Measurements from ENCODE around the gene ZNF648. TPM values are rescaled to one million over a fixed set of nuclear protein-coding genes. Genes with fewer than 3 reads are reported as not detected.

The ZNF648 gene
- total RNA-seq, 1 donor from 2014 or later = not detected

DNA sequence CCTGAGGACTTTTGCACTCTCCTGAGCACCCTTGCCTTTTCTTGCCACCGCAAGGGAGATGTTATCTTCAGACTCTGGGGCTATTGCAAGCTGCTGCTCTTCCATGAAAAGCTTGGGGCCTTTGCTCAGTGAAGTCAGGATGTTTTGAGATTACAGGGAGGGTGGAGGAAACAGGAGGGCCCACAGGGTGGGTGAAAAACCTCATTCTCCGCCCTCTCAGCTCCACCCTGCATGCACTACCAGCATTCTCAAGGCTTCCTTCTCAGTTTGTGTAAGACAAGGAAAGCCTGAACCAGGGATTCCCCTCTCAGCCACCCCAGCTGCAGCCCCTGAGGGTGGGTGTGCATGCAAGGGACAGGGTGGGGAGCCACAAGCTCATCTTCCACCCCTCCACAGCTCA is 25.8 kb upstream of the ZNF648 start:
- Mint-ChIP-seq H3K27ac (peak overlapping the region; percentile 65), H3K4me3 (peak overlapping the region; percentile 26), H3K4me1 (ENCODE audit: low read depth) (peaks cover 58% of the 10 kb centered on the region)

DNA sequence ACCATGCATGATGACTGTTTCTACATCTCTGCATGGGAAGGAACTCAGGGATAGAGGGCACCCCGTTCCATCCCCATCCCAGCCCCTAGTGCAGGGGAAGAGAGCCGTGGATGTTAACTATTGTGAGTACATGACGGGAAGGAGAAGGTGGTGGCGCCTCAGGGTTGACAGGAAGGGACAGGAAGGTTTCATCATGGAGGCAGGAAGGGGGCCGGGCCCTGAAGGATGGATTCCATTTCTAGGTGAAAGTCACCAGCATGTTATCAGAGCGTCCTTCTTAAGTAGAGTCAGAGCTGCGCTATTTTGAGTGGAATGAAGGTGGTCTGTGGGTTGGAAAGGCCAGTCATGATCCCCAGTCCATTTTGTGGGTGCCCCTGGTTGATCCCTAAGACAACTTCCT is 25.1 kb upstream of the ZNF648 start:
- no peak for DNase-seq (ENCODE audit: low spot score)
- H3K27ac Mint-ChIP-seq = peak overlapping the region; percentile 66
- no peaks in the 10 kb centered on the region for H3K27me3 Mint-ChIP-seq (ENCODE audit: insufficient read depth)
- H3K4me1 Mint-ChIP-seq (ENCODE audit: low read depth) = peaks cover 58% of the 10 kb centered on the region
- peak overlapping the region; percentile 2 for H3K4me3 Mint-ChIP-seq
- no peaks in the 10 kb centered on the region for H3K36me3 Mint-ChIP-seq (ENCODE audit: low read depth)
- no peaks in the 10 kb centered on the region for H3K9me3 Mint-ChIP-seq
- intact Hi-C loops (cut with micrococcal nuclease) = loop anchor here (10.0 kb wide), 1 partner anchor 158 kb away; no protein-coding TSS in a partner anchor

More for the DNA sequence above, 25.8 kb upstream of the ZNF648 start:
- H3K27me3 Mint-ChIP-seq (ENCODE audit: insufficient read depth) = no peaks in the 10 kb centered on the region
- intact Hi-C loops (cut with micrococcal nuclease) = loop anchor here (10.0 kb wide), 1 partner anchor 157 kb away; no protein-coding TSS in a partner anchor
- DNase-seq (ENCODE audit: low spot score) = peak; percentile 34
- H3K36me3 Mint-ChIP-seq (ENCODE audit: low read depth) = no peaks in the 10 kb centered on the region
- no peaks in the 10 kb centered on the region for H3K9me3 Mint-ChIP-seq

DNA sequence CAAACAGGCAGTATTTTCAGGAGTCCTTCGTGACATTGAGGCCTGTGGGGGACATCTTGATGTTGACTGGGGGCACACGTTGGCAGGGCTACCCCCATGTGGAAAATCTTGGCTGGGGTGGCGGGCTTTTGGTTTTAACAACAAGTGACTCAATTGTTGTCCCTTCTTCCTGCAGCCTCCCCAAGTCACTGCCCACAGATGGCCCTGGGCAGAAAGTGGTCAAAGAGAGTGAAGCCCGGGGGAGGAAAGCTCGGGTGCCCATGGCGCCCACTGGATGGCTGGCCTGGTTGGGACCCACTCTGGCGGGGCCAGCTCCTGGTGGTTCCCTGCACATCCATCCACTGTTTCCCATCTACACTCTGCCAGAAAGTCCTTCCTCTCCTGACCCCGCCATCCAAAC is 24.6 kb upstream of the ZNF648 start:
- Mint-ChIP-seq H3K4me3 (peak overlapping the region; percentile 2), H3K27ac (peak overlapping the region; percentile 66), H3K27me3 (ENCODE audit: insufficient read depth) (no peaks in the 10 kb centered on the region), H3K36me3 (ENCODE audit: low read depth) (no peaks in the 10 kb centered on the region), H3K9me3 (no peaks in the 10 kb centered on the region), H3K4me1 (ENCODE audit: low read depth) (peaks cover 58% of the 10 kb centered on the region)
- intact Hi-C loops (cut with micrococcal nuclease) = loop anchor here (10.0 kb wide), 1 partner anchor 159 kb away; no protein-coding TSS in a partner anchor
- no peak for DNase-seq (ENCODE audit: low spot score)

DNA sequence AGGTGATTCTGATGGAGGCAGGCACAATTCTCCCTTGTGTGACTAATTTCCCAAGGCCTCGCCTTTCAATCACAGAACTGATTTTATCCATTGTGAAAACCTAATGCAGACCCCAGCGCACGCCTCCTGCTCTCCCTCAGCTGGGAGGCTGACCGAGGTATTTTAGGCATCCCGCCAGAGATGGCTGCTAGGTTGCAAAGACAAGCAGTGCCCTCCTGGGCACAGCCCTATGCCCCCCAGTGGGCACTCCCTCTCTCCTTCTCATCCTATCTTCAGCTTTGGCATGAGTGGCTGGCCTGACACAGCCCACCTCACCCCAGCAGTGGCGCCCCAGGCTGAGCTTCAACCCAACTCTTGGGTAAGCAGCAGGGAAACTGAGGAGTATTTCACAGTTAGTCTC is 24.2 kb upstream of the ZNF648 start:
- H3K36me3 Mint-ChIP-seq (ENCODE audit: low read depth) = no peaks in the 10 kb centered on the region
- no peaks in the 10 kb centered on the region for H3K27me3 Mint-ChIP-seq (ENCODE audit: insufficient read depth)
- H3K9me3 Mint-ChIP-seq = no peaks in the 10 kb centered on the region
- peaks cover 58% of the 10 kb centered on the region for H3K4me1 Mint-ChIP-seq (ENCODE audit: low read depth)
- no peak for DNase-seq (ENCODE audit: low spot score)
- H3K4me3 Mint-ChIP-seq = no peak overlapping the region
- no peak overlapping the region for H3K27ac Mint-ChIP-seq
- intact Hi-C loops (cut with micrococcal nuclease) = loop anchor here (1.0 to 10.0 kb wide), 9 partner anchors 57 to 754 kb away; partner anchors contain the start of genes DHX9 and NPL

DNA sequence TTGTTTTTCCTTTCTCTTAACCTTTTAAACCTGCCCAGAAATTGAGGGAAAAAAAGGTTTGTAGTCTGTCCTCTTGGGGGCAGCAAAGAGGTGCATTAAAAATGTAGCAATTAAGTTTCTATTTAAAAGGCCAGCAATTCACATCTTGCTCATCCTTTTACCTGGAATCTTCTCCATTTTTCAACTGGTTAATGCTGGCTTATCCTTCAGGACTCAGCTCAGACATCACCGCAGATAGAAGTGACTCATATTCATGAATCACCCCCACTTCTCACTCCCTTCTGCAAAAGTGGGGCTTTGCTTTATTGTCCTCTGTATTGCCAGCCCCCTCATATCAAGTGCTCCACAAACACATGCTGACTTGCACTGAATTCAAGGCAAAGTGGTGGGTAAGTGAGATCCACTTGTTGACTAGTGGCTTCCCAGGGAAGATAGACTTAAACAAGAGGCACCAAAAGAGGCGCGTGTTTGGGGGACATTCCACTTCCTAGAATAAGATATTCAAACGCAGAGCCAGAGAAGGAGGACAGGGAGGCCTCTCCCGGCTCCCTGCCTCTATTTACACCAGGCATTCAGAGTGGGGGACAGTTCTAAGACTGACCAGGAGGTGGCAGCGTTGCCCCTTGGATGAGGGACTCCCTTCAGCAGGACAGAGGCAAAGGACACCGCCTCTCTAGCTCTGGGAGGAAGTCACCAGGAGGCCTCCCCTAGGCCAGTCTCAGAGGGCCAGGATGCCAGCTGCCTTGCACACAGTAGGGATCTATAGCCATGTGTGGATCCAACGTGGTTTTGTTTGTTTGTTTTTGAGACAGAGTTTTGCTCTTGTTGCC is 23.2 kb upstream of the ZNF648 start:
- DNase-seq (ENCODE audit: low spot score) = peak; percentile 76
- H3K4me3 Mint-ChIP-seq = peak overlapping the region; percentile 26
- intact Hi-C loops (cut with micrococcal nuclease) = loop anchor here (1.0 to 10.0 kb wide), 9 partner anchors 56 to 755 kb away; partner anchors contain the start of genes DHX9 and NPL
- H3K27me3 Mint-ChIP-seq (ENCODE audit: insufficient read depth) = no peaks in the 10 kb centered on the region
- H3K4me1 Mint-ChIP-seq (ENCODE audit: low read depth) = peaks cover 55% of the 10 kb centered on the region
- H3K27ac Mint-ChIP-seq = peak overlapping the region; percentile 61
- no peaks in the 10 kb centered on the region for H3K9me3 Mint-ChIP-seq
- H3K36me3 Mint-ChIP-seq (ENCODE audit: low read depth) = no peaks in the 10 kb centered on the region

DNA sequence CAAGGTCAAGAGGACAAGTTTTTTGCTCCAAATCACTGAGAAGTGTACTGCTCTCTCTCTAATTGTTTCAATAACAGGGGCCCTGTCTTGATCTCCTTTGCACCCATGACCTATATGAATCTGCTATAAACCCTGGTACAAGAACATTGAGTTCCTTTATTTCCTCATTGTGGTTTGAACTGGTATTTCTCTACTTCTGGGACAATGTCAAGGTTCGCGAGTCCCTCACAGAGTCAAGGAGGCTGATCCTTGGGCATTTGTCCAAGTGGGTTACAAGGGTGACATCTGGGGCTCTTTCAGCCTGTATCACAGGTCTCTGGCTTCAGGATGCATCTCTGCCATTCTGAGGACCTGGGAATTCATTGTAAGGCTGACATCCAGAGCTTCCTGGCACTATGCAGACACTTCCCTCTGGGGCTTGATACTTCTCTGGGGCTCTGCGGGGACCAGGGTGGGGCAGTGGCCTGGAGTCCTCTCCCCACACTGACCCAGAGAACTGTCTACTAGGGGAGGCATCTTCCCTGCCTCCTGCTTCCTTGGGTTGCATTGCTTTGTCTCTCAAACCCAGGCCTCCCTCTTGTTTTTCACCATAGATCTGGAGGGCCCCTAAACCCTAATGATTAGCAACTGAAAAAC is 22.5 kb upstream of the ZNF648 start:
- H3K4me1 Mint-ChIP-seq (ENCODE audit: low read depth) = peaks cover 48% of the 10 kb centered on the region
- H3K9me3 Mint-ChIP-seq = no peaks in the 10 kb centered on the region
- H3K27me3 Mint-ChIP-seq (ENCODE audit: insufficient read depth) = no peaks in the 10 kb centered on the region
- H3K4me3 Mint-ChIP-seq = no peak overlapping the region
- no peak for DNase-seq (ENCODE audit: low spot score)
- intact Hi-C loops (cut with micrococcal nuclease) = loop anchor here (2.0 to 10.0 kb wide), 5 partner anchors 55 to 705 kb away; partner anchors contain the start of gene NPL
- no peaks in the 10 kb centered on the region for H3K36me3 Mint-ChIP-seq (ENCODE audit: low read depth)
- no peak overlapping the region for H3K27ac Mint-ChIP-seq

DNA sequence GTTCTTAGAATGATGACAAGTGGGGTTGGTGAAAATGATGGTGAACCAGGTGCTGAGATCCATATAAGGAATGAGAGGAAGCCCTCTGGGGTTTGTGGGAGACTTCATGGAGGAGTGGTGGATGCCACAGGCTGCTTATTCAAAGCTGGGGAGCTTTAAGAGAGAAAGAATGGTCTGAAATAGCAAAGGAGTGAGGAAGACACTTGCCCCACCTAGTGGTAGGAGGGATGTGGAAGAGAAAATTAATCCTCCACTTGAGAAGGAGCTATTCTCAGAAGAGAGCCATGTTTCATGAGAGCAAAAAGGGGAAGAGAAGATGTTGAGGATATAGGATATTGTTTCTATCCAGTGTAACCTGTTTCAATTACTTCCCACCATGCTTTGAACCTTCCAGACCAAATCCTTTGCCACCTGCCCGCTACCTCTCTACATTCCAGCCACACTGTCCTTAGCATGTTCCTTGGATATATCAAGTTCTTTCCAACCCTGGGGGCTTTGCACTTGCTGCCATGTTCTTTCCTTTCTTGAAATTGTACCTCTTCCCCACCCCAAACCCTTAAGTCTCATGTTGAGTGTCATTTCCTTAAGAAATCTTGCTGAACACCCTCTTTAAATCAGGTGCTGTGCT is 19.6 kb upstream of the ZNF648 start:
- no peaks in the 10 kb centered on the region for H3K36me3 Mint-ChIP-seq (ENCODE audit: low read depth)
- peaks cover 19% of the 10 kb centered on the region for H3K4me1 Mint-ChIP-seq (ENCODE audit: low read depth)
- H3K4me3 Mint-ChIP-seq = no peak overlapping the region
- intact Hi-C loops (cut with micrococcal nuclease) = loop anchor here (1.0 to 10.0 kb wide), 2 partner anchors 164 to 602 kb away; no protein-coding TSS in a partner anchor
- H3K9me3 Mint-ChIP-seq = no peaks in the 10 kb centered on the region
- no peak overlapping the region for H3K27ac Mint-ChIP-seq
- DNase-seq (ENCODE audit: low spot score) = peak; percentile 22
- H3K27me3 Mint-ChIP-seq (ENCODE audit: insufficient read depth) = peaks cover 7% of the 10 kb centered on the region

DNA sequence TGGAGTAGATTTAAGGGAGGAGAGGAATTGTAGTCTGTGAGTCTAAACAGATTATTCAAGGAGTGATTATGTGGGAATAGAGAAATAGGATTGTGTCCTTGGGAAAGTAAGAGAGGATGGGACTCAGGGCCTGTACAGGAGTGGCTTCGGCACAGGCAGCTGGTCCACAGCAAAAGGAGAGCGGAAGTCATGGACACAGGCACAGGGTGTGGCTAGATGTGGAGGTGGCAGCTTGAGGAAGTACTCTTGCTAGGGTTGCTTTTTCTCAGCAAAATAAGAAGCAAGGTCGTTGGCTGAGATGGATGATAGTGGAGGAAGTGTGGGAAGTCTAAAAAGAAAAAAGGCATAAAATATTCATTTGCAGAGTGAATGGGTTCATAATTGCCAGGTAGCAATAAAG is 18.5 kb upstream of the ZNF648 start:
- Mint-ChIP-seq H3K4me3 (no peak overlapping the region), H3K27me3 (ENCODE audit: insufficient read depth) (peaks cover 7% of the 10 kb centered on the region), H3K9me3 (no peaks in the 10 kb centered on the region), H3K27ac (no peak overlapping the region), H3K36me3 (ENCODE audit: low read depth) (no peaks in the 10 kb centered on the region), H3K4me1 (ENCODE audit: low read depth) (peaks cover 8% of the 10 kb centered on the region)
- intact Hi-C loops (cut with micrococcal nuclease) = loop anchor here (10.0 kb wide), 1 partner anchor 165 kb away; no protein-coding TSS in a partner anchor
- no peak for DNase-seq (ENCODE audit: low spot score)

DNA sequence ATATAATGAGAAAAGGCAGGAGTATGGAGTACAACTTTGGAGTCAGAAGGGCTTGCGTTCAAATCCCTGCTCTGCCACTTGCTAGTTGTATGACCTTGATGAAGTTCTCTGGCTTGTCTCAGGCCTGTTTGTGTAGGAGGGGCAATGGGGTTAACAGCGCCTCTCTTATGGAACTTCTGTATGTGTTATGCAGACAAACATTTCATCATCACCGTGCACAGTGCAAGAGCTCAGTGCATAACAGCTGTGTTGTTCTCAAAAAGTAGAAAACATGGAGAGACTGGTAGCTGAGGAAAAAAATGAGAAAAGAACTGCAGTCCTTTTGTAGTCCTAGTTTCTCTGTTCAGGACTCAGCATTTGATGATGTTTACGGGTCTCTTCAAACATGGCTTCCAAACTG is 10.4 kb upstream of the ZNF648 start:
- Mint-ChIP-seq H3K27ac (no peak overlapping the region), H3K36me3 (ENCODE audit: low read depth) (no peaks in the 10 kb centered on the region), H3K4me3 (no peak overlapping the region), H3K4me1 (ENCODE audit: low read depth) (no peaks in the 10 kb centered on the region), H3K27me3 (ENCODE audit: insufficient read depth) (peaks cover 12% of the 10 kb centered on the region), H3K9me3 (no peaks in the 10 kb centered on the region)
- intact Hi-C loops (cut with micrococcal nuclease) = no loop called here
- no peak for DNase-seq (ENCODE audit: low spot score)

DNA sequence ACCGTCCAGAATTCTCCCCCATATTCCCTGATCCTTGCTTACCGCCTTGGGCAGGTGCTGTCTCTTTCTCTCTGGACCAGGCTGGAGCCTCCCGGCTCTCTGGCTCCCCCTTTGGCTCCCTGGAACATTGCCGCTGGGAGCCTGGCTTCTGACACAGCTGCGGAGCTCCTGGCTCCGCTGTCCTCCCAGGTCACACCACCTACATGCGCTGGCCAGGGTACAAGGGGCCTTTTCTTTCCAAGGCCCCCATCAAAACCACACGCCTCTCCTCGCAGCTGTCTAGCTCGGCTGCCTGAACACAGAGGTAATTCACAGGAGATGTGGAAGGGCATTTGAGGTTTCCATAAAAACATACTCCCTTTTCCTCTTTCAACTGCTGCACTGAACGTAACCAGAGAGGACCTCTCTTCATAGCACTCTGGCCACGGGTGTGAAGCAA is 7.5 kb upstream of the ZNF648 start:
- H3K27me3 Mint-ChIP-seq (ENCODE audit: insufficient read depth) = peaks cover 18% of the 10 kb centered on the region
- no peak overlapping the region for H3K27ac Mint-ChIP-seq
- no peaks in the 10 kb centered on the region for H3K4me1 Mint-ChIP-seq (ENCODE audit: low read depth)
- no peak overlapping the region for H3K4me3 Mint-ChIP-seq
- intact Hi-C loops (cut with micrococcal nuclease) = no loop called here
- no peaks in the 10 kb centered on the region for H3K9me3 Mint-ChIP-seq
- DNase-seq (ENCODE audit: low spot score) = no peak
- H3K36me3 Mint-ChIP-seq (ENCODE audit: low read depth) = no peaks in the 10 kb centered on the region

DNA sequence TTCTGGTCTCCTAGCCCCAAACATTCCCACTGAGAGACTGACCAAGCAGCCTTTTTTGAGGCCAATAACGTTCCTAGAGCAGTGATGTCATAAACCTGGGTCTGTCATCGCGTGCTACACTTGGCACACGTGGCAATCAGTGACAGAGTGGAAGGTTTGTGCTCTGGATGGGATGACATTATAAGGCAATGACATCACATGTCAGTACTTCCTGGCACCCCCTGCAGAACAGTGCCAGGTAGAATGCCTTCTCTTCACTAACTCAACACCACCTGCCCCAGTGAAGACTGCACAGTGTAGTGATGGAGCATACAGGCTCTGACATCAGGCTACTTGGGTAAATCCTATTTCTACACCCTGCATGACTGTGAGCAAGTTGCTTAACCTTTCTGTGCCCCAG is 5.4 kb upstream of the ZNF648 start:
- no peak overlapping the region for H3K27ac Mint-ChIP-seq
- peaks cover 26% of the 10 kb centered on the region for H3K27me3 Mint-ChIP-seq (ENCODE audit: insufficient read depth)
- no peak for DNase-seq (ENCODE audit: low spot score)
- no peaks in the 10 kb centered on the region for H3K36me3 Mint-ChIP-seq (ENCODE audit: low read depth)
- H3K4me1 Mint-ChIP-seq (ENCODE audit: low read depth) = no peaks in the 10 kb centered on the region
- H3K9me3 Mint-ChIP-seq = no peaks in the 10 kb centered on the region
- intact Hi-C loops (cut with micrococcal nuclease) = no loop called here
- H3K4me3 Mint-ChIP-seq = no peak overlapping the region

DNA sequence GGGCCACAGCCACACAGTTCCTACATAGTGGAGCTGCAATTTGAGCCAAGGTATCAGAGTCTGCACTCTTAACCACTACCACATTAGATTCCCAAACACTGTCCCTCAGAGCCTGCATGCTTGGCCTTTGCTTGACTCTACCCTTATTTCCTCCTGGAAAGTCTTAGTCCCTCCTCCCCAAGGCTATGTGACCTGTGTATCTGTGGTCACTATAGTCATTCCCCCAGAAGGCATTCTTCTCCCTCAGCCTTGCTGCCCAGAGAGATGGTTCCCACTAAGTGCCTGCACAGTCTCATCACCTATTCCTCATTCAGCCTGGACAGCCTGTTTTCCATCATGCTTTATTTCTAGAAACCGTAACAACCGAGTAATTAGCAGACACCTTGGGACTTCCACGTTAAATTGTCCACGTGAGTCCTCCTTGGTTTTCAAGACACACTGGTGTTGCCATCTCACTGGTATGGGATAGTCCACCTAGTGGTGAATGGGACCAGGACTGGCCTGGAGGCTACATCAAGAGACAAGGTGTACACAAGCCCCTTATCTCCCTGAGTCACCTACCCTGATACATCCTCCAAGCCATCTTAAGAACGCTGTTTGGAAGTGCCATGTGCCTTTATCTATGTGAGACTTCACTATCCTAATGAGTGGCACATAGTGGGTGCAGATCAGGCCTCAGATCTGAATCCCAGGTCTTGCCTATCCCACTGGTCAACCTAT is 3.8 kb upstream of the ZNF648 start:
- H3K36me3 Mint-ChIP-seq (ENCODE audit: low read depth) = no peaks in the 10 kb centered on the region
- no peaks in the 10 kb centered on the region for H3K9me3 Mint-ChIP-seq
- no peaks in the 10 kb centered on the region for H3K4me1 Mint-ChIP-seq (ENCODE audit: low read depth)
- intact Hi-C loops (cut with micrococcal nuclease) = no loop called here
- peaks cover 34% of the 10 kb centered on the region for H3K27me3 Mint-ChIP-seq (ENCODE audit: insufficient read depth)
- no peak overlapping the region for H3K27ac Mint-ChIP-seq
- H3K4me3 Mint-ChIP-seq = no peak overlapping the region
- DNase-seq (ENCODE audit: low spot score) = no peak
